ENCODE measurements around the gene CDA.

The CDA gene

GRCh38 chr1:20588634-20589225 lies at the start of gene CDA:
TSS of gene CDA (plus strand) at chr1:20589097. CDS start at chr1:20589130, 33 bp downstream.
- no peak for DNase-seq

GRCh38 chr1:20540281-20540680 lies 48.6 kb upstream of the CDA start:
- no peak for DNase-seq

- DNase-seq: no peak
These were observed 42.3 kb upstream of the CDA start for GRCh38 chr1:20546637-20547036.

- no peak for DNase-seq
These were observed 37.7 kb upstream of the CDA start for GRCh38 chr1:20551161-20551560.

GRCh38 chr1:20551945-20552727 lies 36.8 kb upstream of the CDA start, which contains the start of gene FAM43B:
TSS of gene FAM43B (plus strand) at chr1:20552573. CDS start at chr1:20552974, 401 bp downstream.
- no peak for DNase-seq

GRCh38 chr1:20552728-20553445 lies 36.0 kb upstream of the CDA start:
- no peak for DNase-seq

GRCh38 chr1:20555025-20555757 lies 33.7 kb upstream of the CDA start:
- DNase-seq: no peak

- no peak for DNase-seq
These were observed 33.2 kb upstream of the CDA start for GRCh38 chr1:20555758-20556120.

- no peak for DNase-seq
These were observed 30.7 kb upstream of the CDA start for GRCh38 chr1:20558191-20558590.

GRCh38 chr1:20560966-20561365 lies 27.9 kb upstream of the CDA start:
- no peak for DNase-seq

- DNase-seq: no peak
These were observed 23.7 kb upstream of the CDA start for GRCh38 chr1:20565234-20565633.

- DNase-seq: no peak
These were observed 19.3 kb upstream of the CDA start for GRCh38 chr1:20569523-20570098.

- no peak for DNase-seq
These were observed 17.5 kb upstream of the CDA start for GRCh38 chr1:20571427-20571826.

GRCh38 chr1:20573987-20574386 lies 14.9 kb upstream of the CDA start:
- DNase-seq: no peak

GRCh38 chr1:20574686-20575540 lies 14.0 kb upstream of the CDA start:
- DNase-seq: peak; percentile 22 to 52

GRCh38 chr1:20575541-20576336 lies 13.2 kb upstream of the CDA start:
- DNase-seq: no peak

- DNase-seq: no peak
These were observed 10.8 kb upstream of the CDA start for GRCh38 chr1:20578062-20578461.

- DNase-seq: no peak
These were observed 10.0 kb upstream of the CDA start for GRCh38 chr1:20578721-20579395.

GRCh38 chr1:20584890-20585289 lies 4.0 kb upstream of the CDA start:
- no peak for DNase-seq

- DNase-seq: no peak
These were observed 1.8 kb upstream of the CDA start for GRCh38 chr1:20586953-20587660.

All from activated CD4-positive, alpha-beta T cell treated with anti-CD3 and anti-CD28 coated beads for 4 hours (primary cell).